GM18868 (cell line): ENCODE results near the gene L1CAM.

Experiments used
- ATAC-seq: cut with Tn5 transposase; IDR thresholded peaks from one replicate; pipeline ENCODE4 v1.9.1; 2021; ENCODE audit warnings: mild to moderate bottlenecking, moderate library complexity; ENCODE audit not compliant: unreplicated experiment

The L1CAM gene

DNA sequence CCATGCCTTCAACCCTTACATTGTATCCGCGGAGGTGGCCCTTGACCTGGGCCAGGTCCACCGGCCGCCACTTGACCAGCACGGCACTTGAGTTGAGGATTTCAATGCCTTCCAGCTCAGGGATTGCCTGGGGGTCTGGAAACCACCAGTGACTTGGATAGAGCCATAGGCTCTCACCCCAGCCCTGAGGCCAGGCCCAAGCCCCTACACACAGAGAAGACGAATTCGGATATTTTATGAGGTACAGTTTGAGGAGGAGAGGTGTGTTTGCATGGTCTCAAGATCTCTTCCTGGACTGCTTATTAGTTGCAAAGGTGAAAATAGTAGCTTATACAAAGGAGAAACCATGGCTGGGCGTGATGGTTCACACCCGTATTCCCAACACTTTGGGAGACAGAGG lies 20.3 kb downstream of the L1CAM start:
- ATAC-seq, result no peak

DNA sequence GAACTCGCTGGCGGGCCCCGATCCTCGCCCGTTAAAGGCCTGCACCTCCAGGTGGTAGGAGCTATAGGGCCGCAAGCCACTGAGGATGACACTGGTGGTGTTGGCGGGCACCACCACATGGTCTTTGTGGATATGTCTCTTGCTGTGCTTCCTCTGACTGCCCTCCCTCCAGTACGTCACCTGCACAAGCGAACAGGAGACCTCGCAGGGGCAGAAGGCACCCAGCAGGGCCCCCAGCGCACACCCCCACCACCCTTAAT lies 20.7 kb downstream of the L1CAM start:
- ATAC-seq, result no peak

DNA sequence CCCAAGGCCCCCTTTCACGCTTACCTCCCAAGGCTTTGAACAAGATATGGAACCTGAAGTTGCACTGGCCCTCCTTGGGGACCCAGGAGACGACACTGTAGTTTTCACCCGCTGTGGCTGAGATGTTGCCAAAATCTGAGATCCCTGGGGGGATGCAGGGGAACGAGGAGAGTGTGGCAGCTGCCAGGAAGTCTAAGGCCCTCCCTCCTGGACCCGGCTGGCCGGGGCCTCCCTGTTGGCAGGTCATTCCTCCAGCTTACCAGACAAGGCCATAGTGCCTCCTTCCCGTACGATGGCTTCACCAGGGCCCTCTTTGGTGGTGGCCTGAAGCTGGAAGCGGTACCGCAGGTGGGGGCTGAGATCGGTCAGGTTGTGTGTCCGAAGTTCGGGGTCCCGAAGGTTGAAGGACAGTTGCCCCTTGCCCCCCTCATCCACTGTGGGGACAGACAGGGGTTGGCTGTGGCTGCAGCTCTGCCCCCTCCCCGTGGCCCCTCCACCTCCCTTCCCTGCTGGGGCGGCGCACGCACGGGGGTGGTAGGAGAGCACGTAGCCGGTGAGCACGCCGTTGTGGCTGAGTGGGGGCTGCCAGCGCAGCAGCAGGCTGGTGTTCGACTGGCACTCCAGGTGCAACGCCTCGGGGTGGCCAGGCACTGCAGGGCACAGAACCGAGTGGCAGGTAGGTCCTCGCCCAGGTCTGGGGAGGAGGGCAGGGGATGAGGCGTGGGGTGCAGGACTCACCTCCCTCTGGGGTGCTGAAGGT lies 21.2 kb downstream of the L1CAM start:
- no peak for ATAC-seq

DNA sequence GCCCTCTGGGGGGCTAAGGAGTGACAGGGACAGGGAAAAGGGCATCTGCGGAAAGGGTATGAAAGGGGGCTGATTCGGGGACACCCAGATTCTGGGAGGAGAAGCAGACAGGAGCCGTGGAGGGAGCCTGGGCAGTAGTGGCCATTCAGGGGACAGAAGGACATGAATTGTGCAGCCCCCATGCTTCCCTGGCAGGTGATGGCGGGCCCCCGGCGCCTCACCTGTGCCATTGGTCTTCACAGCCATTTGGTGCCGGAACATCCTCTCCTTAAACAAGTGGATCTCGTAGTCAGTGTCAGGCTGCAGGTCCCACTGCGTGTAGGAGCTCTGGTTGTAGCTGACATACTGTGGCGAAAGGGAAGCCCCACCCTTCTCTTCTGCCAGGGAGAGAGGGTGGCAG lies 21.9 kb downstream of the L1CAM start:
- ATAC-seq, result no peak

DNA sequence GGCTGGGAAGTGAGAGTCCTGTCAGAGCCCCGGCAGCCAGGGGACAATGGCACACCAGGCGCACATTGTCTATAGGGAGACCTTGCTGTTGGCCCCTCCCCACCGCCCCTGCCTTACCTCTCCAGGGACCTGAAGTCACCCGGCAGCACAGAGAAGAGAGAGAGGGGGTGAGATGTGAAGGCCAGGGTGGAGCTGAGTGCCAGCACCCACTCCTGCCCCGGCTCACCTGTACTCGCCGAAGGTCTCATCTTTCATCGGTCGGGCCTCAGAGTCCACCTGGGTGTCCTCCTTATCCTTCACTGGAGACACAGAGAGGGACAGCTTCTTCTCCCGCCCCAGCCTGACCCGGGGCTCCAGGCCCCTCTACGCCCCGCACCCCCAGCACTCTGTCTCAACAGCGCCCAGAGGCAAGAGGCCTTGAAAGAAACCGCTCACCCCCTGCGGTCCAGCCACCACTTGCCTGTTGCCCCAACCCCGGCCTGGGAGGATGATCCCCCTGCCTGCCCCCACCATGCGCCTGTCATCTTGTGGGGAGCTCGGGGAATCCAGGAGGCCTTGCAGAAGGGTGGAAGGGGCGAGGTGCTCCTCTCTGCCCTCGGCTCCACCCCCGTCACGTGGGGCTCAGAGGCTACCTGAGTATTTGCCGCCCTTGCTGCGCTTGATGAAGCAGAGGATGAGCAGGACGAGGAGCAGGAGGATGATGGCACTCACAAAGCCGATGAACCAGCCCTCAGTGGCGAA lies 22.6 kb downstream of the L1CAM start:
- no peak for ATAC-seq

DNA sequence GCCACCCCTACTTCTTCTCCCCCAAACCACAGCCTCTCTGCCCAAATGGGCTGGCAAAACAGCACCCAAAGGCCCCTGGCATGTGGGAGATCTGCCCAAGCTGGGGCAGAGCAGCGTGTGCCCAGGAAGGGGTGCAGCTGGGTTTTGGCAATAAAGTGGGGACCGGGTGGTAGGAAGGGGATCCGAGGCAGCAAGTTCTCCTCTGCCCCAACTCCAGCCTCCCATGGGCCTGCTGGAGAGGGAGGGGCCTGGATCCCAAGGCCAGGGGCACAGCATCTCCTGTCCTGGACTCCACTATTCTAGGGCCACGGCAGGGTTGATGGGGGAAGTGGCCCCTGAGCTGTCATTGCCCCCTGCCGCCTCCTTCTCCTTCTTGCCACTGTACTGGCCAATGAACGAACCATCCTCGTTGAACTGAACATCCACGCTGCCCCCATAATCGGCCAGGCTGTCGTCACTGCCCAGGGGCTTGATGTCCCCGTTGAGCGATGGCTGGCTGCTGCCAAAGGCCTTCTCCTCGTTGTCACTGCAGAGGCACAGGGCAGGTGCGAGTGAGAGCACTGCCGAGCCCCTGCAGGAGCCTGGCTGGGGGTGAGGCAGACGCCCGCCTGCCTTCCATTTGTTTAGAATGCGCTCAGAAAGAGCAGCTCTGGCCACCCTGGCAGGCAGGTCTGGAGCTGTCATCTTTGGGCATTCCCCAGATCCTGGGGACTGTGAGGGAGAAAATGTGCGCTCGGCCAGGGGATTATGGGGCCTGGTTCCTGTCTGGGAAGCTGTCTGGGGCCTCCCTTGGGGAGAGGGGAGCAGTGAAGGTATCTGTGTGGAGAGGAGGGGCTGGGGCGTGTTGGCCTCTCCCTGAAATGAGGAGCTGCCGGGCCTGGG lies 23.4 kb downstream of the L1CAM start:
- no peak for ATAC-seq

DNA sequence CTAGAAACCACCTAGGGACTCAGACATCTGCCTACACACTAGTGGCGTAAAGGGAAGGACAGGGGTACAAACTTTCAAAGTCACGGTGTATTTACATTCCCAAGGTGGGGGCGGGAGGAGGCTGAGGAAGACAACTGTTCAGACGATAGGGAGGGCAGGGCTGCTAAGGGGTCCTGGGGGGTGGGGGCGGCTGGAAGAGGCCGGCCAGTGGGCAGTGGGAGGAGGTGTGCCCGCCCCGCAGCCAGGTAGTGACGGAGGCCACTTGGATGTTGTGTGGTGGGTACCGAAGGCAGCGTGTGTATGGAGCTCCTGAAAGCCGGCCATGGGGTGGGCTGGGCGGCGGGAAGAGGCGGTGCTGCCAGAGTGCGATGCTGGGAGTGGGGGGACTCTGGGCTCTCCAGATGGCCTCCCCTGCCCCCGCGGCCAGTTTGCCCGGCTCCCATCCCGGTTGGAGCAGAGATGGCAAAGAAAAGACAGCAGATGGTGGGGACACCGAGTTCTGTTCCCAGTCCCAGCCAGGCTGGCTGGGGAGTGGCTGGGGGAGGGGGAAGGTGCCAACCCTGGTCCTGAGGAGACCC lies 24.2 kb downstream of the L1CAM start:
- no peak for ATAC-seq

DNA sequence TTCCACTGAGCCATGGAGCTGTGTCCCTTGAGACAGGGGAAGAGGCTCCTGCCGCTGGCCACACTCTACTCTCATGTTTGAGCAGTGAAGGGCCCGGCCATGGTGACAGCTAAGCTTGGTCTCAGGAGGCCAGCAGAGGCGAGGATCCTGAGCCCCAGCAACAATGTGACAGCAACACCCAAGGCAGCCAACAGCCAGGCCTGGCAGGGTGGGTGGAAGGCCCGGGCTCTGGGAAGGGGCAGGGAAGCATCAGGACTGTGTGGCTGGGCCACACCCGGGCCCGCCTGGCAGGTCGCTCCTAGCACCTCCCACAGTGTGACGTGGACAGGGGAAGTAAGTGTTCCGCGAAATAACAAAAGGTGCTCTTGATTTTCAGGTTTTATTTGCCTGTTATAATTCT lies 24.8 kb downstream of the L1CAM start:
- no peak for ATAC-seq

DNA sequence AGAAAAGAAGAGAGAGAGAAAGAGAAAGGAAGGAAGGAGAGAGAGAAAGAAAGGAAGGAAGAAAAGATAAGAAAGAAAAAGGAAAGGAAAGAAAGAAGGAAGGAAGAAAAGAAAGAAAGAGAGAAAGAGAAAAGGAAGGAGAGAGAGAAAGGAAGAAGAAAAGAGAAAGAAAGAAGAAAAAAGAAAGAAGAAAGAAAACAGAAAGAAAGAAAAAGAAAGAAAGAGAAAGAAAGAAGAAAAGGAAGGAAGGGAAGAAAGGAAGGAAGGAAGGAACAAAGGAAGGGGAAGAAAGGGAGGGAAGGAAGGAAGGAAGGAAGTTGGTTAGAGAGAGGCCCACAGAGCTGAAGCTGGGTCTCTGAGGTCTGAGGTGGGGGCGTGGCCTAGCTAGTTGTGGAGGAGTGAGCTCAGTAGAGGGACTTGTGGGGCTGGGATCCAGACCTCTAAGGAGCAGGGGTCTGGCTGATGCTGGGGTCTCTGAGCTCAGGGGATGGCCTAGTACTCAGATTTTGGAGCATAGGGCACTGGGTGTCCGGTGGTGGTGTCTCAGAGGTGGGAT lies 28.5 kb downstream of the L1CAM start:
- ATAC-seq, result no peak

DNA sequence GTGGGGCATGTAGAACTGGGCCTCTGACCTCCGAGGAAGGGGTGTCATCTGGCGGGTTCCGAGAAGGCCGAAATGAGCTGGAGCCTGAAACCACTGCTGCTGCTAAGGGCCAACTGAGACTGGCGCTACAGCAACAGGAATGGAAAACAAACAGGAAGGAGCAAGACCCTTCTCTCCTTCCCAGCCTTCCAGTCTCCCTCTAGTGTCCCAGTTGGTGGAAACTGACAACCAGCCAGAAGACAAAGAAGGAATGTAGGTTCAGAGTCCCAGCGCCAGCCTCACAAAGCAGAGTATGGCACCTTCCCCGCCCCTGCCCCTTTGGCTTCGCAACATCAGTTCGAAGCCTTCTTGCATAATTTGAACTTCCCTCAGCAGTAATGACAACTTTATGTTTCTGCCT lies 31.3 kb downstream of the L1CAM start:
- ATAC-seq, result no peak

DNA sequence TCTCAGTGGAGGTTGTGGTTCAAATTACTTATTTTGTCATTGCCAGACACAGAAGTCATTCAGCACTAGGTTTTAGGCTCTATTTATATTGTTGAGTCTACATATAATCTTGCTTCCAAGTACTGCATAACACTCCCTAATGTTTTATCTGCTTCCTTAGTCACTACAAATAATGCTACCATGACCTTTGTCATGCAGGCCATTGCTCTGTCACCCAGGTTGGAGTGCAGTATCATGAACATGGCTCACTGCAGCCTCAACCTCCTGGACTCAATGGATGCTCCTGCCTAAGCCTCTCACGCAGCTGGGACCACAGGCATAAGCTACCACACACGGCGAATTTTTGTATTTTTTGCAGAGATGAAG lies 32.1 kb downstream of the L1CAM start:
- no peak for ATAC-seq

DNA sequence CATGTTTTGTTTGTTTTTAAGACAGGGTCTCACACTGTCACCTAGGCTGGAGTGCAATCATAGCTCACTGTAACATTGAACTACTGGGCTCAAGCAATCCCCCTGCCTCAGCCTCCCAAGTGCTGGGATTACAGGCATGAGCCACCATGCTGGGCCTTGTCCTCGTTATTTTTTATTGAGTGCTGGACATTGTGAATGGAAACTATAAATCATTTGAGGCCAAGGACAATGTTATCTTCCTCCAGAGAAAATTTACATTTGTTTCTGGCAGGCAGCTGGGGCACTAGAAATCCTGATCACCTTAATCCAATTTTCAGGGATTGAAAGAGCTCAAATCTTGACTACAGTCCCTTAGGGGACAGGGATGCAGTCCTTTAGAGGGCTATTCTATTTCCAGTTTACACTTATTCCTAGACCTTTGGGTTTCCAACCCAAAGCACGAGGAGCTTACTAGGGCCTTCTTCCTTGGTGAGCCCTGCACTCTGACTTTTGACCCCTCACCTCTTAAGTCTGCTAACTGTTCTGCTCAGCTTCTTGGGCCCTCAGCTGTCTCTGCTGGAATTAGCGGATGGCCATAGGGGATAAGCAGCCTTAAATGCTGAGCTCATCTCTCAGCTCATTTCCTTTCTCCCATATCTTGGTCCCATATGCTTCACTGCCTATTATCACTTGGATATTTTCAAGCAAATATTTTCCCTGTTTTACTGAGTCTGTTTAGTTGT lies 32.6 kb downstream of the L1CAM start:
- no peak for ATAC-seq

DNA sequence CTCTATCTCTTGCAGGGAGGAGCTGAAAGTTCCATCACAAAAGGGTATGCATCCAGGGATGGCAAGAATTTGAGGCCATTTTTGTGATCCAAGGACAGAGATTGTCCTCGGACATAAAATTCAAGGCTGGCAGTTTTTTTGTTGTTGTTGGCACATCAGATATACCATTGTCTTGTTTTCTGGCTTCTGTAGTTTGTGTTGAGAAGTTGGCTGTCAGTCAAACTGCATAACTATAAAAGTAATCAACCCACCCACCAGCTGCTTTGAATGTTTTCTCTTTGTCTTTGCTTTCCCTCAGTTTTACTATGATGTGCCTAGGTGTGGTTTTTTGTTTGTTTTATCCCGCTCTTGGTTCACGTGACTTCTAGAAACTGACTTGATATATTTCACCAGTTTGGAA lies 34.0 kb downstream of the L1CAM start:
- no peak for ATAC-seq

DNA sequence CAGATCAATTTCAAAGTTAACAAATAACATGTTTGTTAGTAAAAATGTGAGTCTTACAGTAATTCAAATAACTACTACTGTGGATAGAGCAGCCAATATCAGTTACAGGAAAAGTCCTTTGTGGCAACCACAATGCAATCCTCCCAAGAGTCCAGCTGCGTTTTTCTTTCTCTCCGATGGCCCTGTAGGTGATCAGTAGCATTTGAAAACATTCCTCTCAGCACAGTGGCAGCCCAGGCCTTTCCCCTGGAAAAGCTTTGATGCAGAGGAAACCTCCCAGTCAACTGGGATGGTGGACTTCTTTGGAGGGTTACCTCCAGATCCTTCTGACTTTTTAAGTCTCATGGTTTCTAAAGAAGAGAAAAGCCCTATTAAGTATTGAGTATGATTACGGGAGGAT lies 37.6 kb downstream of the L1CAM start:
- ATAC-seq, result no peak

DNA sequence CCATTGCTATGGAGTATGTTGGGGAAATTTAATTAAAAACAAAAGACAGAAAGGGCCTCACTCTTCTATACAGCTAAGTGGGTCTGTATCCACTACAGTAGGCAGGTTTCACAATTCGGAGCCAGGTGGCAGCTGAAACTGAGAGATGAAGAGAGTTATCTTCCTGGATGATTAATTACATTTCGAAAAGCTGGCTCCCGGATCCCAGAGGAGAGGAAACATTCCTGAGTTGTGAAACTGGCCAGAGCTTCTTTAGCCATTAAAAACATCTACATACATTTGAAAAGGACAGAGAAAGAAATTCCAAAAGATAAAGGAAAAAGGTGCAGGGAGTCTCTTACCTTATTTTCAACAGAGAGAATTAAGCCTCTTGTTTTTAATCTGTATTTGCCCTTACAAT lies 40.1 kb downstream of the L1CAM start:
- ATAC-seq, result no peak

DNA sequence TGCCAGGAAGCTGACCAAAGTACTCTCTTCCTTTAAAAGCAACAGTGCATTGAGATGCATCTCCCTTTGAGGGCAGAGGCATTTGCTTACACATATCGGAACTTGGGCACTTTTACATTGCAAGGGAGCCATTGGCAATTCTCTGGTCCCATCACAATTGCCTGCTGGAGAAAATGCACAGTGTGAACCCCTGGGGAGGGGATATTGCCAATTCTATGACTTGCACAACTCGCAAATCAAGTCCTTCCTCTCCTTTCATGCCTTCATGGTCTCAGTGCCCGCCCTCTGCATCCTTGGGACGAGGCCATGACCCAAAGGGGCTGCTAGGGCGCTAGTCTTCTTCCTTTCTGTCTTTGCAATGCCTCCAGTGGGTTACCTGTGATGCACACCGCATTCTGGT lies 40.8 kb downstream of the L1CAM start:
- ATAC-seq, result no peak

DNA sequence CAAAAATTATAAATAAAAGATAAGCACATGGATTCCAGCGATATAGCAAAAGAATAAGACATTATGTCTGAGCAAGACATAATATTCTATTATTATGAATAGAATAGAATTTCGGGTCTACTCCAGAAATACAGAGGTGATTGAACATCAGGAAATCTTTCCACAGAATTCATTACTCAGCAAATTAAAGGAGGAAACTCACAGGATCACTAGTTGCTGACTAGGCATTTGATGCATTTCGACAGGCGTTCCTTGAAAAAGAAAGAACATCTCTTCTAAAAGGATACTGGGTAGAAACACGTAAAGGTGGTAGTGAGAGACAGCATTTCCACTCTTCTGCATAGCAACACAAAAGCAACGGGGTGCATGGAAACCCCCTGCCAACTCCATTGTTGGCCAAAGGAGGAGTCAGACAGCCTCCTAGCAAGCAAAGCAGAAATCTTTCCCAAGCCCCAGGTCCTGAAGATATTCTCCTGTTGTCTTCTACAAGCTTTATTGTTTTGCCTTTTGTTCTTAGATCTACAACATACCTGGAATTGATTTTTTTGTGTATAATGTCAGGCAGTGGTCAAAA lies 41.4 kb downstream of the L1CAM start:
- no peak for ATAC-seq

DNA sequence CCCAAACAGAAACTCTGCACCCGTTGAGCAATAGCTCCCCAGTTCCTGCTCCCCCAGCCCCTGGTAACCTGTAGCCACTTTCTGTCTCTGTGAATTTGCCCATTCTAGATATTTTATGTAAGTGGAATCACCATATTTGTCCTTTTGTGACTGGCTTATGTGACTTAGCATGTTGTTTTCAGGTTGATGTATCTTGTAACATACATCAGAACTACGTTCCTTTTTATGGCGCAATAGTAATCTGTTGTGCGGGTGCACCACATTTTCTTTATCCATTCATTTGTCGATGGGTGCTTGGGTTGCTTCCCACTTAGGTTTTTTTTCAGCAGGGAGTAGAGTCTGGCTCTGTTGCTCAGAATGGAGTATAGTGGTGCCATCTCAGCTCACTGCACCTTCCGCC lies 49.1 kb downstream of the L1CAM start:
- no peak for ATAC-seq

DNA sequence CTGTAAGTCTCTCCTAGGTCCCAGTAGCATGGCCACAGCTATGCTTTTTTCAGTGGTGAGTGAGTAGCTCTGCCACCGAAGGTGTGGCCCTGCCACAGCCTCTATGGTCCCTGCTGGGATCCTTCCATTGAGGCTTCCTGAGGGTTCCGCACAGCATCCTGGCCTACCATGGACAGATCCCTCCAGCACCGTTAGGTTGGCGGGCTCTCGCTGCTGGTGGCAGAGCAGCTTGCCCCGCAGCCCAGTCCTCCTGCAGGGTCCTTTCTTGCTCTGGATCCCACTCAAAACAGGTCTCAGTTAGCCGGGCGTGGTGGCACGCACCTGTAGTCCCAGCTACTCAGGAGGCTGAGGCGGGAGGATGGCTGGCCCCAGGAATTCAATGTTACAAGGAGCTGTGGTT lies 53.2 kb downstream of the L1CAM start:
- no peak for ATAC-seq

DNA sequence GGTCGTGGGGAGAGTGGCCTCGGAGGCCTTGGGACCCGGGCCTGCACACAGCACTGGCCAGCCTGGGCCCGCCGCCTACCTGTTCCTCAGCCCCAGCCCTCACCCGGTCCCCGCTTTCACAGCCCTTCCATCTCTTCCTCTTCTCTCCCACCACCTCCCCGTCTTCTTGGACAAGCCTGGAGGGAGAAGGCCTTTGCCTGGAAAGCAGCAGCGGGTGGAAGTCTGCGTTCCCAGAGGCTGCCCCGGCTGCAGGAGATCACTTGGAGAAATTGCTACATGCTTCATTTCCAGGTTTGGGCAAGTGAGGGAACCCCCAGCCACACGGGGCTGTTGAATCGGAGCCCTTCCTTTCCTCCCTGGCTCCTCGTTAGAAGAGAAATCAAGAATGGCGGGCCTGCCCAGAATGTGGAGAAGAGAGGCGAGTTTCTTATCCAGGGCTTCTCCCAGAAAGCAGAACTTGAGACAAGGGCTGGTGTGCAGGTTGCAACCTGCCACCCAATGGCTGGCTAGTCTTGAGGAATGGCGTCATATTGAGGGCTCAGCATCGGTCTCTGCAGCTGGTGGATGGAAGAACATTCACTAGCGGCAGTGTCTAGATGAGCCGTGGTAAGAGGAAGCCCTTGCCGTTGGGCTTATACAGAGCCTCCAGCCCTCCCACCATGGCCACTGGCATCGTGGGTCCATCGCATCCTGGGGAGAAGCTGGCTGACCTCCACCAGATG lies 54.4 kb downstream of the L1CAM start:
- ATAC-seq, result no peak
